Activated CD4-positive, alpha-beta T cell treated with anti-CD3 and anti-CD28 coated beads, Interleukin-2, Interleukin-4, amounts not matched to agents 100 ng/mL and 50 ng/mL, durations not matched to agents 16 hours and 8 hours (primary cell): ENCODE results near the gene FAM181A.

Experiments used
- DNase-seq: peaks from one replicate; pipeline ENCODE4 v3.0.0-alpha.2; 2020; ENCODE audit warnings: low spot score

The FAM181A gene

GRCh38 chr14:93978735-93979134 is 51.6 kb downstream of the FAM181A start:
- DNase-seq, result no peak
